NCI-H2081 (cell line): ENCODE data around the gene COA3.

ENCODE experiments used
- DNase-seq, 2 experiments: peaks; one replicate each; lab custom pipeline; 2025; lab: John Stamatoyannopoulos, UW

COA3 gene

DNA sequence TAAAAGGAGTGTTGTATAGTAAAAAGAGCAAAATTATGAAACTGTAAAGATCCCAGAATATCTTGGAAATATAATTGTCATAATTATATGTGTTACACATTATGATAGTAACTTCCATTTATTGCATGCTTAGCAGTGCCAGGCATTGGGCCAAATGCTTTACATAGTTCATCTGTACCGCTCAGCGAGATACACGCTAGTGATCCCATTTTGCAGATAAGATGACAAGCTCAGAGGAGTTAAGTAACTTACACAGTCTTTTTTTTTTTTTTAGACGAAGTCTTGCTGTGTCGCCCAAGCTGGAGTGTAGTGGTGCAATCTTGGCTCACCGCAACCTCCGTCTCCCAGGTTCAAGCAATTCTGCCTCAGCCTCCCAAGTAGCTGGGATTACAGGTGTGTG lies 46.9 kb downstream of the COA3 start:
- DNase-seq = no peak

DNA sequence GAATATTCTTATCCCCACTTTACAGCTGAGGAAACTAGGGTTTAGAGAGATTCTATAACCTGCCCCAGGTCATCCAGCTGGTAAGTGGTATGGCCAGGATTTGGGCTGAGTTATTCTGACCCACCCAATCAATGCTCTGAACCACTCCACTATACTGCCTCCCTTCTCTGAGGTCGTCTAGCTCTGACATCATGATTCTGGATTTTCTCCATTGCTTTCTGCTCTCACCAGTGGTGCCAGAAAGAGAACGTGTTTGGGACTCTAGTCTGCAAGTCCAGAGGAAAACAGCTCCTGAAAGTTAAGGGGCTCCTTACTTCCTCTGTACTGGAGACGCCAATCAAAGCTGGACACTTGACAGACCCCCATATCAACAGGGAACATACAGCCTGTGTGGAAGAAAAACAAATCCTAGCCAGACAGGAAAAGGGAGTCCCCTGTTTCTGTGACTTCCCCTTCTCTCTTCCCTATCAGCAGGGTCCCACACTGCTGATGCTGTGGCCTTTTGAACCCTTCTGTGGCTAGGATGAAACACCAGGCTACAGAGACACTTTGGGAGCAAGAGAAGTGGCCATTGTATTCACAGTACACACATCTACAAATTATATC lies 47.7 kb downstream of the COA3 start:
- no peak for DNase-seq

DNA sequence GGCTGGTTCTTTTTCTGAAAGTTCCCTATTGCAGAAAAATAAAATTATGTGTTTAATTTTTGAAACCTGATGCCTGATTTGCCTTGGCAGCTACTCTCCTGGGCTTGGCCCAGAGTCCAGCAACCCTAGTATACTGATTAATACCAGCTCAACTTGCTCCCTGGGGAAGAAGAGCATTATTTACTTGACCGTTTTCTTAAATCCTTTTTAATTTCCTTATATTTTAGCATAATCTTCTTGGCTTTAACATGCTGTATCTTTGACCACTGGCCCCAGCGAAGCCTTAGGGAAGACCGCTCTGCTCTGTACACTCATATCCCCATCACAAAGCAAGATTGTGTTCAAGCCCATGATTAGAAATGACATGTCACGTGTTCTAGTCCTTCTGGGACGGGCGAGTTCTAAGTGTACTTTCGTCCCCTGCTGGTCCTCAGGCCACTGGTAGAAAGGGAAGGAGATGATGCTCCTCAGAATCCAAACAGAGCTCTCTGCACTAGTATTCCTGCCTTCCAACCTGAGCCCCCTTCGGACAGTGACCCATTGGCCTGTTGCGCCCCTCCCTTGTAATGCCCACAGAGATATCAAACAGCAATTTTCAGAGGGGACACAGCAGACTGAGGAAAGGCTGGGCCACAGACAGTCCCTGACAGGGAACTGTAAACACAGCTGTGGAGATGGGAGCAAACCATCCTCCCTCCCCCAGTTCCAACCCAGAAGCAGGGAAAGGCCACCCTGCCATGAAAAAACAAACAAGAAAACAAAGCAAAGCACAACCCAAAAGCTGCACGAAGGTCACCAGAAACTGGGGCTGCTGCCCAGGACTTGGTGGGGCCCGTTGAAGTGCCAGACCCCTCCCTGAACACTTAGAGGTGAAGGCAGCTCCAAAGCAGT lies 49.4 kb downstream of the COA3 start:
- DNase-seq = no peak

DNA sequence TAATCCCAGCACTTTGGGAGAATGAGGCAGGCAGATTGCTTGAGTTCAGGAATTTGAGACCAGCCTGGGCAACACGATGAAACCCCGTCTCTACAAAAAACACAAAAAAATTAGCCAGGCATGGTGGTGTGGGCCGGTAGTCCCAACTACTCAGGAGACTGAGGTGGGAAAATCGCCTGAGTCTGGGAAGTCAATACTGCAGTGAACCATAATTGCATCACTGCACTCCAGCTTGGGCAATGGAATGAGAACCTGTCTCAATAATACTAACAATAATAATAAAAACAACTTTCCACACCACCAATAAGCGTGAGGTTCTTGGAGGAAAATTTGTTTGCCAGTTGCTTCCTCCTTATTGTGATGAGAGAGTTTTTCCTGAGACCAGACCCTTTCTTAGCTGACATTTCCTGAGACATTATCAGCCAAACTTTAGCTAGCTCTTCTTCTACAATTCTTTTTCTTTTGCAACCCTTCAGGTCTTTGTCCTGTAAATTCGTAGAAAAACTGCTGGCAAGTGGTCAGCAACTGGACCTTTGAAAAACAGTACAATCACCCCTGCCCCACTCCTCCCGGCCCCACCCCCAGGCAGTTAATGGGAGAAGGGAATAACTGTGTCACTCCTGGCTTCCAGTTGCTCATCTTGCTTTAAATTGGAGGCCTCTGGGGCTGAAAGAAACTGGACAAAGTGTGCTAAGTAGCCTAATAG lies 50.1 kb downstream of the COA3 start:
- no peak for DNase-seq
